T-helper 2 cell treated with Interferon-gamma antibody and Interleukin-4, amounts not matched to agents 5 μg/mL and 100 μg/mL, for 36 hours (primary cell): Measurements from ENCODE around the gene IGSF9.

Experiments used
- DNase-seq: peaks from one replicate; pipeline ENCODE4 v3.0.0; 2021; ENCODE audit warnings: low spot score
- H3K27ac Mint-ChIP-seq: one replicate; pipeline ENCODE4 v1.8.0; 2021; ENCODE audit warnings: mild to moderate bottlenecking, mixed read lengths
- H3K27me3 Mint-ChIP-seq: one replicate; pipeline ENCODE4 v1.8.0; 2021; ENCODE audit warnings: low read depth, mixed read lengths
- H3K36me3 Mint-ChIP-seq: one replicate; pipeline ENCODE4 v1.8.0; 2021; ENCODE audit warnings: low read depth, mixed read lengths
- H3K4me1 Mint-ChIP-seq: one replicate; pipeline ENCODE4 v1.8.0; 2021; ENCODE audit warnings: low read depth, mixed read lengths
- H3K4me3 Mint-ChIP-seq: one replicate; pipeline ENCODE4 v1.8.0; 2022; ENCODE audit warnings: mild to moderate bottlenecking, moderate library complexity, mixed read lengths
- H3K9me3 Mint-ChIP-seq: one replicate; pipeline ENCODE4 v1.8.0; 2021; ENCODE audit warnings: mixed read lengths

Gene IGSF9

DNA sequence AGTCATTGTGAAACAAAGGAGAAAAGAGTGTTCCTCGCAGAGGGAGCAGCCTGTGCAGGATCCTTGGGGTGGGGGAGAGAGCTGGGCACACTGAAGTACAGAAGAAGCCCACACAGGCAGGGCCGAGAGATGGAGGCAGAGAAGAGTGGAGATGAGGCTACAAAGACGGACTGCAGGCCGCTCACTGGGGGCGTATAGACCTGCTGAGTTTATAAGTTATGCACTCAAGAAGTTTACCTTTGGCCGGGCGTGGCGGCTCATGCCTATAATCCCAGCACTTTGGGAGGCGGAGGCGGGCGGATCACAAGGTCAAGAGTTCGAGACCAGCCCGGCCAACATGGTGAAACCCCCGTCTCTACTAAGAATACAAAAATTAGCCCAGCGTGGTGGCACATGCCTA is 16.2 kb upstream of the IGSF9 start:
- H3K4me3 Mint-ChIP-seq, result no peak overlapping the region
- no peak for DNase-seq
- H3K36me3 Mint-ChIP-seq, result no peaks in the 10 kb centered on the region
- peaks cover 16% of the 10 kb centered on the region for H3K27me3 Mint-ChIP-seq
- no peaks in the 10 kb centered on the region for H3K9me3 Mint-ChIP-seq
- H3K4me1 Mint-ChIP-seq, result peaks cover 6% of the 10 kb centered on the region
- H3K27ac Mint-ChIP-seq, result no peak overlapping the region

DNA sequence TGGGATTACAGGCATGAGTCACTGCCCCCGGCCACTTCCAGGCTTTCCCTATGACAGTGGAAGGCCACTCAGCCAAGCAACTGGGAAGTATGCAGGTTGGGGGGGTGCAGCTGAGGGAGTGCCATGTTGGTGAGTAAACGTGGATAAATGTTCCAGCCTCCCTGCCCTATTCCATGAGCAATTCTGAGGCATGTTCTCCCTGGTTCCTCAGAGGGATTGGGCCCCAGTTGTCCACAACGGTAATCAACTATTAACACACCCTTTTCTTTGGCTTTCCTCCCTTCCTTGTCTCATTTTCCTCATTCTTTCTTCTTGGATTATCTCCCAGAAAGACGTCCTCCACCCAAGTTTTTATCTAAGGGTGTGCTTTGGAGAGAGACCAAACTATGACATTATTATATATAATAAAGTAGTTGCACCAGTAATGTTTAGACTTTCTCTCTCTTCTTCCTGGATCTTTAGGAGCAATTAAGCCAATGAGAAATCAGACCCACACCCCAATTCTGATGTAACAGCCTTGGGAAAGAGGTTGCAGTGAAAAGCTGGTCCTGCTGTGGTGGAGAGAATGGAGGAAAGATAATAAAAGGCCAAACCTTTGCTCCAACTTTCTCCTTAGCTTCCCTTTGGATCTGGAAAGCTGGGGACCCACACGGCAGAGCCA is 15.4 kb upstream of the IGSF9 start:
- Mint-ChIP-seq H3K36me3 (no peaks in the 10 kb centered on the region), H3K9me3 (no peaks in the 10 kb centered on the region), H3K4me1 (peaks cover 6% of the 10 kb centered on the region), H3K27ac (no peak overlapping the region), H3K4me3 (no peak overlapping the region), H3K27me3 (peaks cover 14% of the 10 kb centered on the region)
- no peak for DNase-seq

GRCh38 chr1:159959451-159959850 is 14.0 kb upstream of the IGSF9 start:
- no peak overlapping the region for H3K27ac Mint-ChIP-seq
- peaks cover 6% of the 10 kb centered on the region for H3K4me1 Mint-ChIP-seq
- DNase-seq, result no peak
- H3K36me3 Mint-ChIP-seq, result no peaks in the 10 kb centered on the region
- H3K4me3 Mint-ChIP-seq, result no peak overlapping the region
- H3K9me3 Mint-ChIP-seq, result no peaks in the 10 kb centered on the region
- H3K27me3 Mint-ChIP-seq, result peaks cover 13% of the 10 kb centered on the region

DNA sequence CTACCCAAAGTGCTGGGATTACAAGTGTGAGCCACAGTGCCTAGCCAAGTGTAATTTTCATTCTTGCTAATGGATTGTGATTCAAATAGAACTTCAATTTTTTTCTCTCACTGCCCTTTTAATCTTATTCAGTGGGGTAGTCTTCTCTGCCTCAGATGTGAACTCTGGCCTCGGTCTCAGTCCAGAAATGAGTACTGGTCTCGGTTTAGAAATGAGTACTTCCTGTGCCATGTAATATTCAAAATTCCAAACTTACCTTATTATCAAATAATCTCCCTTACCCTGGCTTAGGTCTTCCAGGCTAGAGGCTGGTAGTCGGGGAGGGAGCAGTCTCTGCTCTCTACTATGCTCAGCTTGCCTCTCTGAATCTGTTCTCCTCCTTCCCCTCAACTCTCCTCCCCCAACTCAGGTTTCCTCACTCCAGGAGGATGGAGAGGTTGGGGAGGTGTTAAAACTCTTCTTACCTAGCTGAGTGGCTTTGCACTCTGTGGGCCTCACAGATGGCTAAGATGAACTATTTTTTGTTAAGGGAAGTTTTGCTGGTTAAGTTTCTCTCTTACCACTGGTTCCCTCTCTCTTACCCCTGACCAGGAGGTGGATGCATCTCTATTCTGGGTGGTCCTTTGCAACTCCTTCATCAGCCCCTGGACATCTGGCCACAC is 13.4 kb upstream of the IGSF9 start:
- no peaks in the 10 kb centered on the region for H3K36me3 Mint-ChIP-seq
- peaks cover 16% of the 10 kb centered on the region for H3K27me3 Mint-ChIP-seq
- H3K9me3 Mint-ChIP-seq, result no peaks in the 10 kb centered on the region
- no peak overlapping the region for H3K27ac Mint-ChIP-seq
- no peak overlapping the region for H3K4me3 Mint-ChIP-seq
- H3K4me1 Mint-ChIP-seq, result peaks cover 6% of the 10 kb centered on the region
- no peak for DNase-seq

DNA sequence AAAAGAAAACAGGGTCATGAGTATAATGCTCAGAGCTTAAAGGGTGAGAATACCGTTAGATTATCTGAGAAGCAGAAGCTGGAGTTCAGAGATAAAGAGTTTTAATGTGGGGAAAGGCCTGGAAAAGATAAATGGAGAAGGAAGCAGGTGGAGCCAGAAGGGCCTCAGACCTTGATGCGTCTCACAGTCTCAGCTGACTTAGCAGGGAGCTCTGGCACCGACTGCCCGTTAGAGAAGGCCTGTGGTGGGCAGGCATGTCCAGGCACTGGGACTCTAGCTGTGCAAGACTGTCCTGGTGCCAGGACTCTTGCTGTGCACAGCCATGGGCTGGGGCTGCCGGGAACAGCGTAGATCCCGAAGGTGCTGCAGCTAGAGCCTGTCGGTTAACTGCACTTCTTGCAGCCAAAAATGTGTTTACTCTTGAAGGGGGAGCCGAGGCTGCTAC is 12.4 kb upstream of the IGSF9 start:
- Mint-ChIP-seq H3K36me3 (no peaks in the 10 kb centered on the region), H3K4me1 (peaks cover 6% of the 10 kb centered on the region), H3K9me3 (no peaks in the 10 kb centered on the region), H3K27ac (no peak overlapping the region), H3K4me3 (no peak overlapping the region), H3K27me3 (peaks cover 20% of the 10 kb centered on the region)
- DNase-seq, result no peak

DNA sequence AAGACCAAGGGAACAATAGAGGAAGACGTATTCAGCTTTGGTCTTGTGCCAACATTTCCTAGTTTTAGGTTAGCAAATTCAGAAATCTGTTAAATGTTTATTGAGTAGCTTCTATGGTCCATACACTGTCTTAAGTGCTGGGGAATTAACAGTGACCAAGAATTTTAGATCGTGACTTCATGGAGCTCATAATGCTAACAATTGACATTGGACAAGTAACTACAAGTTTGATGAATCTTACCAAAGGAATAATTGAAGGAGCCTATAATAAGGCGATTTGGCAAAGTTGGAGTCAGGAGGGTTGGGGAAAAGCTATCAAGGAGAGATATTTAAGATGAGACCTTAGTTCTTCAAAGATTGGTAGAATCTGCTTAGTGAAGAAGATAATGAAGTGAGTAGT is 10.0 kb upstream of the IGSF9 start:
- H3K27me3 Mint-ChIP-seq, result peaks cover 20% of the 10 kb centered on the region
- no peak overlapping the region for H3K4me3 Mint-ChIP-seq
- H3K9me3 Mint-ChIP-seq, result no peaks in the 10 kb centered on the region
- no peaks in the 10 kb centered on the region for H3K36me3 Mint-ChIP-seq
- no peak for DNase-seq
- peaks cover 6% of the 10 kb centered on the region for H3K4me1 Mint-ChIP-seq
- no peak overlapping the region for H3K27ac Mint-ChIP-seq

- Mint-ChIP-seq H3K4me1 (peaks cover 2% of the 10 kb centered on the region), H3K36me3 (no peaks in the 10 kb centered on the region), H3K27ac (no peak within 1 kb of the TSS), H3K9me3 (no peaks in the 10 kb centered on the region), H3K27me3 (peaks cover 27% of the 10 kb centered on the region), H3K4me3 (no peak within 1 kb of the TSS)
- no peak for DNase-seq
Observed at GRCh38 chr1:159953536-159954515, 8.4 kb upstream of the IGSF9 start, which contains the start of gene SLAMF9. SLAMF9 (minus strand) TSS chr1:159954237; CDS start chr1:159954137, 100 bp downstream.

- Mint-ChIP-seq H3K9me3 (no peaks in the 10 kb centered on the region), H3K4me1 (no peaks in the 10 kb centered on the region), H3K4me3 (no peak overlapping the region), H3K27me3 (peaks cover 34% of the 10 kb centered on the region), H3K36me3 (no peaks in the 10 kb centered on the region), H3K27ac (no peak overlapping the region)
- DNase-seq, result no peak
Observed at GRCh38 chr1:159952932-159953331, 7.5 kb upstream of the IGSF9 start.

DNA sequence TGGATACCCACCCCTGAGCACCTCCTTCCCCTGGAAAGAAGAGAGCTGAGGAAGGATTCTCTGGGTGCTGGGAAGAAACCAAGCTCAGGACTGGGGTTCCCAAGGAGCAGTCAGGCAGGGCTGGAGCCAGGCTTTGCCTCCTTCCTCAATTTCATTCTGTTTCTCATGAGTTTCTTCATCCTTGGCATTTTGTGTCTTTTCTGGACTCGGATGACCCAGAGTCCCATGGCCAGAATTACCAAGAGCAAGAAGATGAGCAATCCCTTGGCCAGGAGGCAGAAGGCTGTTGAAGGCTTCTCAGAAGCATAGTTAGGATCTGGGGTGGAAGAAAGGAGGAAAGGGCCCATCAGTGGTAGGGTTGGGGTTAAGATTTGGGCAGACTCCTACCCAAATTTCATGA is 6.1 kb upstream of the IGSF9 start:
- Mint-ChIP-seq H3K27me3 (peaks cover 43% of the 10 kb centered on the region), H3K36me3 (no peaks in the 10 kb centered on the region), H3K4me1 (no peaks in the 10 kb centered on the region), H3K27ac (no peak overlapping the region), H3K4me3 (no peak overlapping the region), H3K9me3 (no peaks in the 10 kb centered on the region)
- DNase-seq, result no peak

GRCh38 chr1:159951016-159951415 is 5.6 kb upstream of the IGSF9 start:
- Mint-ChIP-seq H3K27ac (no peak overlapping the region), H3K27me3 (peaks cover 45% of the 10 kb centered on the region), H3K9me3 (no peaks in the 10 kb centered on the region), H3K36me3 (no peaks in the 10 kb centered on the region), H3K4me1 (peaks cover 1% of the 10 kb centered on the region), H3K4me3 (no peak overlapping the region)
- DNase-seq, result no peak

GRCh38 chr1:159949981-159950381 is 4.6 kb upstream of the IGSF9 start:
- Mint-ChIP-seq H3K4me1 (peaks cover 4% of the 10 kb centered on the region), H3K27me3 (peaks cover 49% of the 10 kb centered on the region), H3K36me3 (no peaks in the 10 kb centered on the region), H3K4me3 (no peak overlapping the region), H3K9me3 (no peaks in the 10 kb centered on the region), H3K27ac (no peak overlapping the region)
- no peak for DNase-seq

DNA sequence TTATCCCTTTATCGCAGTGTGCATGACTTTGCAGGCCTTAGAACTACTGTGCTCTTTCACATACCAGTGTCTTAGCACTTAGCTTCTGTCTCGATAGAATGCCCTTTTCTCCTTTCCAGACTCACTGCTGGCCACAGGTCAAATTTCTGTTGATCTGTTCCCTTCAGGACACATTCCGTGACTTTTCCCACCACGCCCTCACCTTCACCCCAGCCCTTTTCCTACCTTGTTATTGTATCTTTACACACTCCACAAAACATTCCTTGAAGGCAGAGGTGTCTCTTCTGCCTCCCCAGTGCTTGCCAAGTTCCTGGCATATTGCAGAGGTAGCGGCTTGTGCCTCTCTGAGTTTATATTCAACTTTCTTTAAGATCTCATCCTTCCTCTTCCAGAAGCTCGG is 3.7 kb upstream of the IGSF9 start:
- Mint-ChIP-seq H3K4me3 (no peak overlapping the region), H3K27me3 (peaks cover 53% of the 10 kb centered on the region), H3K36me3 (no peaks in the 10 kb centered on the region), H3K27ac (no peak overlapping the region), H3K4me1 (peaks cover 4% of the 10 kb centered on the region), H3K9me3 (no peaks in the 10 kb centered on the region)
- DNase-seq, result no peak

- Mint-ChIP-seq H3K27me3 (peaks cover 57% of the 10 kb centered on the region), H3K4me3 (no peak overlapping the region), H3K4me1 (peaks cover 4% of the 10 kb centered on the region), H3K9me3 (no peaks in the 10 kb centered on the region), H3K27ac (no peak overlapping the region), H3K36me3 (no peaks in the 10 kb centered on the region)
- no peak for DNase-seq
Observed at GRCh38 chr1:159947942-159948341, 2.5 kb upstream of the IGSF9 start.
